ENCODE results near the gene GABRB2. TPM values are rescaled to one million over a fixed set of nuclear protein-coding genes. Genes with fewer than 3 reads are reported as not detected.

Gene GABRB2
- total RNA-seq, 2 experiments from 2014 or later, result not detected

- H3K4me1 Mint-ChIP-seq (ENCODE audit: low read depth), result no peaks in the 10 kb centered on the region
- no peak overlapping the region for H3K4me3 Mint-ChIP-seq
- H3K27ac Mint-ChIP-seq, result no peak overlapping the region
- no peaks in the 10 kb centered on the region for H3K36me3 Mint-ChIP-seq (ENCODE audit: low read depth)
- no peaks in the 10 kb centered on the region for H3K27me3 Mint-ChIP-seq
- DNase-seq (no peak), ATAC-seq (no peak)
- no peak for TF ChIP-seq CTCF (IDR thresholded peaks at IDR 0.05)
- intact Hi-C loops (cut with micrococcal nuclease), result no loop called here
- ChIA-PET CTCF (no interaction called here), POLR2A (no interaction called here)
- H3K9me3 Mint-ChIP-seq, result no peaks in the 10 kb centered on the region
Observed at GRCh38 chr5:161376034-161376433, 170.5 kb downstream of the GABRB2 start.

GRCh38 chr5:161373345-161373707, 173.2 kb downstream of the GABRB2 start:
- Mint-ChIP-seq H3K27me3 (no peaks in the 10 kb centered on the region), H3K4me1 (ENCODE audit: low read depth) (no peaks in the 10 kb centered on the region), H3K9me3 (no peaks in the 10 kb centered on the region), H3K4me3 (no peak overlapping the region), H3K36me3 (ENCODE audit: low read depth) (no peaks in the 10 kb centered on the region), H3K27ac (no peak overlapping the region)
- ChIA-PET POLR2A (no interaction called here), CTCF (no interaction called here)
- DNase-seq, result no peak
- intact Hi-C loops (cut with micrococcal nuclease), result no loop called here
- TF ChIP-seq CTCF (IDR thresholded peaks at IDR 0.05), result no peak
- no peak for ATAC-seq

- Mint-ChIP-seq H3K4me3 (no peak overlapping the region), H3K4me1 (ENCODE audit: low read depth) (no peaks in the 10 kb centered on the region), H3K9me3 (no peaks in the 10 kb centered on the region), H3K36me3 (ENCODE audit: low read depth) (no peaks in the 10 kb centered on the region), H3K27ac (no peak overlapping the region), H3K27me3 (no peaks in the 10 kb centered on the region)
- POLR2A ChIA-PET, result no interaction called here
- intact Hi-C loops (cut with micrococcal nuclease), result no loop called here
- no peak for ATAC-seq
- CTCF ChIA-PET, result no interaction called here
- no peak for TF ChIP-seq CTCF (IDR thresholded peaks at IDR 0.05)
- DNase-seq, result no peak
Observed at GRCh38 chr5:161372682-161373344, 173.7 kb downstream of the GABRB2 start.

- Mint-ChIP-seq H3K4me3 (no peak overlapping the region), H3K27me3 (no peaks in the 10 kb centered on the region), H3K9me3 (peaks cover 2% of the 10 kb centered on the region), H3K36me3 (ENCODE audit: low read depth) (no peaks in the 10 kb centered on the region), H3K27ac (no peak overlapping the region), H3K4me1 (ENCODE audit: low read depth) (no peaks in the 10 kb centered on the region)
- DNase-seq, result no peak
- ChIA-PET CTCF (no interaction called here), POLR2A (no interaction called here)
- no peak for TF ChIP-seq CTCF (IDR thresholded peaks at IDR 0.05)
- no peak for ATAC-seq
- intact Hi-C loops (cut with micrococcal nuclease), result no loop called here
Observed at GRCh38 chr5:161369022-161369421, 177.5 kb downstream of the GABRB2 start.

GRCh38 chr5:161358446-161358845, 188.1 kb downstream of the GABRB2 start:
- H3K36me3 Mint-ChIP-seq (ENCODE audit: low read depth), result no peaks in the 10 kb centered on the region
- no peaks in the 10 kb centered on the region for H3K27me3 Mint-ChIP-seq
- ChIA-PET POLR2A (no interaction called here), CTCF (no interaction called here)
- H3K9me3 Mint-ChIP-seq, result peaks cover 5% of the 10 kb centered on the region
- no peaks in the 10 kb centered on the region for H3K4me1 Mint-ChIP-seq (ENCODE audit: low read depth)
- no peak overlapping the region for H3K27ac Mint-ChIP-seq
- no peak for TF ChIP-seq CTCF (IDR thresholded peaks at IDR 0.05)
- ATAC-seq (no peak), DNase-seq (no peak)
- intact Hi-C loops (cut with micrococcal nuclease), result no loop called here
- H3K4me3 Mint-ChIP-seq, result no peak overlapping the region

Data from activated CD8-positive, alpha-beta T cell treated with anti-CD3 and anti-CD28 coated beads for 36 hours (primary cell).